GM12872 (cell line): ENCODE measurements around the gene PCNX3.

Source experiments
- CTCF ChIP-seq: IDR thresholded peaks from 3 replicates; pipeline ENCODE4 v1.5.1; 2011; ENCODE audit warnings: low read depth, mild to moderate bottlenecking, low read length, moderate library complexity; ENCODE audit not compliant: insufficient read depth

PCNX3 gene

GRCh38 chr11:65653229-65654225, 38.0 kb downstream of the PCNX3 start:
- no peak for TF ChIP-seq CTCF

DNA sequence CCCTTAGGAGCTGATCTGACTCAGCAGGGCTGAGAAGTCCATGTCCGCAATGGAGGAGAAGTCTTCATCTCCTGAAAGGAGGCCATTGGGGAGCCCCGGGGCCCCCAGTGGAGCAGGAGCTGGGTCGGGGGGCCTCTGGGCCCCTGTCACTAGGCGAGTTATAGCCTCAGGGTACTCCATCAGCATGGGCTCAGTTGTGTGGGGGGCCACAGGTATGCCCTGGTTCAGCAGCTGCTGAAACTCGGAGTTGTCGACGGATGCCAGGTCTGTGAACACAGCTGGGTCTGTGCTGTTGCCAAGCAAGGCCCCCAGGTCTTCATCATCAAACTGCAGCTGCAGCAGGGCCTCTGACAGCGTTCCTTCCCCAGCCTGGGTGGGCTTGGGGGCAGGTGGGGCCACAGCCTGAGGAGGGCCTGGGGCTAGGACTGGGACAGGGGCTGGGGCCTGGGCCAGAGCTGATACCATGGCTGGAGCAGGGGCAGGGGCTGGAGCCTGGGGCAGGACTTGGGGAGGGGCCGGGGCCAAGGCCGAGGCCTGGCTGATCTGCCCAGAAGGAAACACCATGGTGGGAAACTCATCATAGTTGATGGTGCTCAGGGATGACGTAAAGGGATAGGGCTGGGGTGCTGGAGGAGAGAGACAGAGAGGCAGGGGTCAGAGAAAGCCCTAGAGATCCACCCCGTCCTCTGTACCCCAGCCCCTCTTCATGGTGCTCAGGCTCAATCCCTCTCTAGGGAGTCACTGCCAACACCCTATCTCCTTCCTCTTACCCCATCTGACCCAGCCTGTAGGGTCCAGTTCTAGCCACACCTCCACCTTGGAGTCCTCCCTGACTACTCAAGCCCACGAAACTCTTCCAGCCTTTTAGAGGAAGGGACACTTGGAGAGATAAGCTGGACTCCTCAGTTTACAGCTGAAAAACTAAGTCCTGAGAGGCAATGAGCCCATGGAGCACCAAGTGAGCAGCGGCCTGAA, 39.1 kb downstream of the PCNX3 start:
- TF ChIP-seq CTCF: no peak

- no peak for TF ChIP-seq CTCF
These were observed 40.2 kb downstream of the PCNX3 start for GRCh38 chr11:65655570-65656332.

- TF ChIP-seq CTCF: no peak
These were observed 41.9 kb downstream of the PCNX3 start for GRCh38 chr11:65657426-65657825.

DNA sequence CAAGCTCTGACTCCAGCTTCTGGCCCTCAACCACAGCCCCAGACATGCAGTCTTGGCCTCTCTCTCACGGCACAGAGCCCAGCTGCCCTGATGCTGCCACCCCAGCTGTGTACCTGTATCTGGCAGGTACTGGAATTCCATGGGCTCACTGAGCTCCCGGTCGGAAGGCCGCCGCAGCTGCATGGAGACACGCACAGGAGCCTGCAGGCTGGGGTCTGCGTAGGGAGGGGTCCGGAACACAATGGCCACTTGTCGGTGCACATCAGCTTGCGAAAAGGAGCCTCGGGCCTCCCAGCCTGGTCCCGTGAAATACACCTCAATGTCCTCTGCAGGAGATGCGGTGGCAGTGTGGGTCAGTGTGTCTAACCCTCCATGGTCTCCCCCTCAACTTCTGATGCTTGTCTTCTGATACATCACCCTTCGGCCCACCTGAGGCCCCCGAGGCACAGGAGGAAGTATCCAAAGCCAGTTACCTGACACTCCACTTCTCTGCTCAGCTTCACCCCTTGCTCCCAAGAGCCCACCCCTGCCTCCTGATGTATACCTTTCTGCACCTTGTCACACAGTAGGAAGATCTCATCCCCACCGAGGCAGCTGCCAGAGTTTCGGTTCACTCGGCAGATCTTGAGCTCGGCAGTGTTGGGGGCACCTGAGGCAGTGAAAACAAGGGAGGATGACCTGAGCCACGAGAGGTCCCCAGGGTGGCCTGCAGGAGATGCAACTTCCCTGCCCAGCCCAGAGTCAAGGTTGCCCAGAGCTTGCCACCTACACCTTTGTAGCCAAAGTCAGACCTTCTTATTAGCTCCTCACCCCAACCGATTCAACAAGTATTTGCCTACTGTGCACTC, 42.8 kb downstream of the PCNX3 start:
- no peak for TF ChIP-seq CTCF

GRCh38 chr11:65660038-65660437, 44.5 kb downstream of the PCNX3 start:
- TF ChIP-seq CTCF: no peak
